NT2/D1 (cell line): ENCODE measurements around the gene NUMA1.

Experiments
- DNase-seq: peaks from one replicate; pipeline ENCODE4 v3.0.0-alpha.2; 2011; ENCODE audit warnings: low read depth, low spot score
- H3K27me3 ChIP-seq: 2 replicates; pipeline ENCODE4 v1.6.0; 2011; ENCODE audit warnings: mild to moderate bottlenecking; ENCODE audit not compliant: insufficient read length, insufficient read depth
- H3K36me3 ChIP-seq: 2 replicates; pipeline ENCODE4 v1.6.1; 2011; ENCODE audit warnings: mild to moderate bottlenecking, low read length, mixed read lengths; ENCODE audit not compliant: insufficient read depth, insufficient read length
- H3K4me1 ChIP-seq: 2 replicates; pipeline ENCODE4 v1.5.1; 2011; ENCODE audit not compliant: insufficient read depth, insufficient read length
- H3K4me3 ChIP-seq: 2 replicates; pipeline ENCODE4 v1.5.1; 2011; ENCODE audit warnings: low read depth; ENCODE audit not compliant: insufficient read length
- H3K9ac ChIP-seq: 2 replicates; pipeline ENCODE4 v1.6.0; 2011; ENCODE audit warnings: low read depth; ENCODE audit not compliant: insufficient read length
- H3K9me3 ChIP-seq: 2 replicates; pipeline ENCODE4 v1.5.1; 2011; ENCODE audit warnings: mild to moderate bottlenecking, low read length; ENCODE audit not compliant: insufficient read depth
- SUZ12 ChIP-seq: IDR thresholded peaks from 2 replicates; pipeline ENCODE4 v1.6.1; 2011; ENCODE audit not compliant: insufficient read length, insufficient read depth; ENCODE audit errors: extremely low read depth
- YY1 ChIP-seq: IDR thresholded peaks from 2 replicates; pipeline ENCODE4 v1.6.1; 2011; ENCODE audit not compliant: insufficient read length, insufficient read depth
- ZNF274 ChIP-seq: IDR thresholded peaks from 2 replicates; pipeline ENCODE4 v1.6.1; 2011; ENCODE audit warnings: mild to moderate bottlenecking, low read depth, low read length

NUMA1 gene

DNA sequence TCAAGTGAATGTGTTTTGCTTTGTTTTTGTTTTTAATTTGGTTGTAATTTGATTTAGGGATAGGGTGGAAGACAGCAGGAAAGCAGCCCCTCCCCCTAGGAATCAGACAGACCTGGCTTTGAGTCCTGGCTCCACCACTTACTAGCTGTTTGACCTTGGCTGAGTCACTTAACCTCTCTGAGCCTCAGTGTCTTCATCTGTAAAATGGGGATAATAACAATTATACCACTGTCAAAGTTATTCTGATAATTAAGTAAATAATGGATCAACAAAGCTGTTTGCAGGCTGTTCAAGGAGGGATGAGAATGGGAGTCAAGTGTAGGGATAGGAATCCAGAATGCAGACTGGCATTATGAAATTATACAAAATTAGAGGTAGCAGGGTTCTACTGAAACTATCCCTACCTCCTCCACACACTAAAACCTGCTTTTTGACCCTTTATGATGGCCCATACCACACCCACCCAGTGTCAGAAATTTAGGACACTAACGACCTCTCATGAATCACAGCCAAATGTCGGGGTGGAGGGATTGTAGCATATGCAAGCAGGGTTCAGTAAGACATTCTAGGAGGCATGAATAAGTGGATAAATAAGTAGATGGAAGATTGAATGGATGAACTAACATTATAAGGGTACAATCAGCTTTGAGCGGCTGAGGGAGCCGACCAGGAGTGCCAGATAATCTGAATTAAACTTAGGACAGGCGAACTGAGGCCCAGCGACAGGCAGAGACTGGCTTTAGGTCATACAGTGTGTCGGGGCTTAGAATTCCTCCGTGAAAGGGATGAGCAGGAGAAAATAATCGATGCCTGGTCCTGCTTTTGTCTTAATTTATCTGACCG, 31.2 kb upstream of the NUMA1 start:
- H3K27me3 ChIP-seq, result no peaks in the 10 kb centered on the region
- DNase-seq, result no peak
- peak overlapping the region; percentile 67 for H3K4me3 ChIP-seq
- H3K36me3 ChIP-seq, result peaks cover 37% of the 10 kb centered on the region
- no peaks in the 10 kb centered on the region for H3K9me3 ChIP-seq
- no peak for TF ChIP-seq YY1
- no peak for TF ChIP-seq ZNF274
- no peak for TF ChIP-seq SUZ12
- H3K4me1 ChIP-seq, result no peaks in the 10 kb centered on the region
- peak overlapping the region; percentile 85 for H3K9ac ChIP-seq

DNA sequence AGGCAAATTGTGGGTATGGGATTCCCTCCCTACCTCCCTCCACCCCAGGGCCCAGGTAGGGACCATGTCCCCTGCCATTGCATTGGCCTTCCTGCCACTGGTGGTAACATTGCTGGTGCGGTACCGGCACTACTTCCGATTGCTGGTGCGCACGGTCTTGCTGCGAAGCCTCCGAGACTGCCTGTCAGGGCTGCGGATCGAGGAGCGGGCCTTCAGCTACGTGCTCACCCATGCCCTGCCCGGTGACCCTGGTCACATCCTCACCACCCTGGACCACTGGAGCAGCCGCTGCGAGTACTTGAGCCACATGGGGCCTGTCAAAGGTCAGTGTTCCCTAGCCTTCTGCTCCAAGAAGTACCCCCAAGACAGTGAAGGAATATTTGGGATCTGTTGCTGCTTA, 25.5 kb upstream of the NUMA1 start, which contains the start of gene TOMT:
TSS of gene TOMT (plus strand) at position 37 of the 400 bp plus-strand sequence. CDS start at position 65, 28 bp downstream.
- Histone ChIP-seq H3K27me3 (no peaks in the 10 kb centered on the region), H3K4me1 (no peaks in the 10 kb centered on the region), H3K36me3 (peaks cover 49% of the 10 kb centered on the region), H3K9me3 (no peaks in the 10 kb centered on the region), H3K4me3 (no peak within 1 kb of the TSS), H3K9ac (no peak within 1 kb of the TSS)
- no peak for TF ChIP-seq ZNF274
- TF ChIP-seq SUZ12, result no peak
- TF ChIP-seq YY1, result no peak
- no peak for DNase-seq

DNA sequence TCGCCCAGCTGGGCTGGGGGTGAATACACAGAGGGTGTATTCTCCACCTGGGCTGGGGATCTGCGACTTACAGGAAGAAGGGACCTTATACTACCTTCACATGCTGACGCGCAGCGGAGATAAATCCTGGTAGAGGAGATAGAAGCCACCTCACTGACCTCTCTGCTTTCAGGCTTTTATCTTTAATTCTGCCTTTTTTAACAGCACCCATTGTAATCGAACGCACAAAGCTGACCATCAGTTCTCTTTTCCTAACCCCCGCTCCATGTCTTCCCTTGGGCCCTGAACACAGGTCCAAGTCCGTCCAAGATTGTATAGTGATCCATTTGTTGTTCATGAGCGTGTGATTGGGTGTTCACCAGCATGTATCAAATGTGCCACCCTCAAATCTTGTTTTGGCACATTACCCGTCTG, 23.4 kb upstream of the NUMA1 start:
- Histone ChIP-seq H3K9me3 (no peaks in the 10 kb centered on the region), H3K4me1 (no peaks in the 10 kb centered on the region), H3K27me3 (no peaks in the 10 kb centered on the region), H3K36me3 (peaks cover 51% of the 10 kb centered on the region), H3K4me3 (peak overlapping the region; percentile 19), H3K9ac (peak overlapping the region; percentile 11)
- no peak for DNase-seq
- TF ChIP-seq ZNF274 (no peak), SUZ12 (no peak), YY1 (no peak)

DNA sequence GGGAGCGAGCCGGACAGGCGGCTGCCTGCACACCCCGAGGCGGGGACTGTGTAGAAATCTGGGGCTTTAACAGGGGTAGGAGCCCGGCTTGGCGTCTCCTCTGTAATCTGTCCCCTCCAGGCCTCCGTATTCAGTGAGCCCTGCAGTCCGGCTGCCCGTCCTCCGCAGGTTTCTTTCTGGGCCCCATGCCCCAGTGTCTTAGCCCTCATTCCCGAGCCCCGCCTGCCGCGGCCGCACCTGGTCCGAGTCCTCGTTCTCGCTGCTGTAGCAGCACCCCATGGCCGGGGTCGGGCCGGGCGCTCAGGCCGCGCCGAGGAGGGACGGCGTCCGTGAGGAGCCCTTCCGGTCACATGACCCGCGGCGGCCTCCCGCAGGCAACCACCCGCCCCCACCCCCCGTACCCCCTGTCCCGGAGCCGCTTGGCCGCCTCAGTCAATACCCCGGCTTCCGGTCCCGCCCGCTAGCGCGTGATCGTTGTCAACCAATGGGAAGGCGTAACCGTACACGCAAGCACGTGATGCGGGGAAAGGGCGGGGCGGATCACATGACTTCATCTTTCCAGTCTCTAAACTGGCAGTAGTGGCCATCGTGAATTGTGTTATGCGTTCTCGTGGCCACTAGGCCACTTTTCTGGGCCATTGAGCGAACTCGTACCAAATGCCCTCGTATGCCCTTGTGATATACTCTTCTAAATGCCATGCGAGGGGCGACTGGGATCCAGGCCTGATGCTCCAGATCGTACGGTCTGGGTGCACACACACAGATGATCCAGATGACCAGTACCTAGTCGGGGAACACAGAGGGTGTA, 22.8 kb upstream of the NUMA1 start, which contains the start of gene LAMTOR1:
TSS of gene LAMTOR1 (minus strand) at position 352 of the 808 bp plus-strand sequence. CDS start at position 279, 73 bp downstream.
- no peaks in the 10 kb centered on the region for H3K9me3 ChIP-seq
- H3K27me3 ChIP-seq, result no peaks in the 10 kb centered on the region
- H3K4me1 ChIP-seq, result no peaks in the 10 kb centered on the region
- H3K9ac ChIP-seq, result peak within 1 kb of the TSS; percentile 95
- no peak for TF ChIP-seq SUZ12
- no peak for TF ChIP-seq YY1
- no peak for TF ChIP-seq ZNF274
- H3K36me3 ChIP-seq, result peaks cover 51% of the 10 kb centered on the region
- peak; percentile 98 for DNase-seq
- peak within 1 kb of the TSS; percentile 69 for H3K4me3 ChIP-seq

DNA sequence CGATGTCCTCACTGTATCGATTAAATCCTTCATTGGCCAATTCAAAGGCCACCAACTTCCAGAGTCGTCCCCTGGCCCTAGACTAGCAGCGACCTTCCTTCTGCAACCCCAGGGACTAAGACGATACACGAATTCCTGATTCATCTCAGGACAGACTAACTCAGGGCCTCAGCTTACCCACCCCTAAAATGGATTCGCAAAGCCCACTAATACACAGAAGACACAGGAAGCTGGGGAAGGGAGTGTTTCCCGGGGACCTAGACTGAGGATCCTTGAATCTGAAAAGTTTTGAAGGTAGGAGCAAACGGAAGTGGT, 22.2 kb upstream of the NUMA1 start:
- no peak for DNase-seq
- no peaks in the 10 kb centered on the region for H3K9me3 ChIP-seq
- H3K4me3 ChIP-seq, result peak overlapping the region; percentile 69
- peak overlapping the region; percentile 95 for H3K9ac ChIP-seq
- TF ChIP-seq YY1 (no peak), SUZ12 (no peak), ZNF274 (no peak)
- H3K27me3 ChIP-seq, result no peaks in the 10 kb centered on the region
- no peaks in the 10 kb centered on the region for H3K4me1 ChIP-seq
- peaks cover 53% of the 10 kb centered on the region for H3K36me3 ChIP-seq

DNA sequence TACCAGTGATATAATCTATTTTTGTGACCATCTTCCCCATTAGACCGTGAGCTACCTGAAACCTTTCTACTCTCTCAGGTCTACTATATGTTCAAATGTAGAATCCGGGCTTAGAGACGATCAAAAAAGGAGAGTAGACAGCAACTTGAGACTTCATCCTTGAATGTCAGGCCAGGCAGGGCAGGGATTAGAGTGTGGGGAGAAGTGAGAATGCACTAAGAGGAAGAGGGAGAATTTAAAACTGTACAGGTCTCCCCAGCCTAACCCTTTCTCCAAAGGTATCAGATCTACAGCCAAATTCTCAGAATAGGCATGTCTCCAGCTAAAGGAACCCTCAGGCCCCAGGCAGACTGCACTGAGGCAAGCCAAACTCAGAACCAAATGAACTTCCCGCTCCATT, 21.8 kb upstream of the NUMA1 start:
- Histone ChIP-seq H3K9ac (peak overlapping the region; percentile 95), H3K9me3 (no peaks in the 10 kb centered on the region), H3K4me3 (peak overlapping the region; percentile 69), H3K36me3 (peaks cover 53% of the 10 kb centered on the region), H3K4me1 (no peaks in the 10 kb centered on the region), H3K27me3 (no peaks in the 10 kb centered on the region)
- no peak for DNase-seq
- TF ChIP-seq ZNF274, result no peak
- no peak for TF ChIP-seq YY1
- TF ChIP-seq SUZ12, result no peak

DNA sequence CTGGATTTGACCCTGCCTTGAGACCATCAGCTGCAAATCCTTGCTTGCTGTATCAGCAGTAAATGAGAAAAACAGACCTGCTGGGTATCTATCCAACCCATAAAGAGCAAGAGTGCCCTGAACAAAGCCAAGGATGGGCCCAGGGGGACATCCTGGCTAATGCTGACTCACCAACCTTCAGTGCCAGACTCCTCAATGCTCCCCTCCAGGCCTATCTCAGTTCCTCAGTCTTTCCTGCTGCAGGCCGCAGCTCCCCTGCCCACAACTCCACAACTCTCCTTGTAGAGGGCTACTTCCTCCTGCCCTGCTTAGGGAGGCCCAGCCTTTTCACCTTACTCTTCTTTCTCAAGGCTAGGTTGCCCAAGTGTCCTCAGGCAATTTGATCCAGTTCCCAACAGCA, 20.1 kb upstream of the NUMA1 start:
- Histone ChIP-seq H3K4me3 (no peak overlapping the region), H3K36me3 (peaks cover 59% of the 10 kb centered on the region), H3K9ac (no peak overlapping the region), H3K4me1 (no peaks in the 10 kb centered on the region), H3K27me3 (no peaks in the 10 kb centered on the region), H3K9me3 (no peaks in the 10 kb centered on the region)
- TF ChIP-seq ZNF274 (no peak), YY1 (no peak), SUZ12 (no peak)
- DNase-seq, result no peak
